M059J (cell line): ENCODE results near the gene PWP1. TPM values are rescaled to one million over a fixed set of nuclear protein-coding genes. Genes with fewer than 3 reads are reported as not detected.
A peak's percentile ranks its signal among the peaks of the same experiment; 100 is the strongest.

ENCODE experiments used
- DNase-seq: peaks from one replicate; pipeline ENCODE4 v3.0.0-alpha.2; 2012; ENCODE audit warnings: low read depth
- total RNA-seq: library from RNA; depleted of rRNA; stranded (reverse); fragments of >200 nt; shearing (Covaris generic); gene quantifications from 2 replicates; pipeline ENCODE4 v1.2.3, GENCODE V29; 2014; rRNA removed

PWP1 gene
- total RNA-seq, 1 experiment from 2014 or later: 61.4 TPM

- DNase-seq: no peak
These were observed 50.2 kb downstream of the PWP1 start for GRCh38 chr12:107735763-107736162.

GRCh38 chr12:107736914-107737313, 51.3 kb downstream of the PWP1 start:
- no peak for DNase-seq

- peak; percentile 75 for DNase-seq
These were observed 62.9 kb downstream of the PWP1 start for GRCh38 chr12:107748472-107748871.

GRCh38 chr12:107749083-107749482, 63.5 kb downstream of the PWP1 start:
- DNase-seq: peak; percentile 32

GRCh38 chr12:107759410-107759809, 73.8 kb downstream of the PWP1 start:
- peak; percentile 91 for DNase-seq

GRCh38 chr12:107760207-107760808, 74.7 kb downstream of the PWP1 start:
- peak; percentile 14 for DNase-seq

GRCh38 chr12:107760809-107761501, 75.4 kb downstream of the PWP1 start, which contains the start of gene PRDM4:
Gene PRDM4, minus strand, starts transcription at chr12:107761137. Its CDS starts 622 bp downstream, at chr12:107760515.
- DNase-seq: peak; percentile 92

- peak; percentile 4 for DNase-seq
These were observed 75.9 kb downstream of the PWP1 start for GRCh38 chr12:107761502-107761904.

Other genes starting within 250 kb of the PWP1 start
- 22.0 and 26.7 TPM in 2 replicates for gene PRDM4, start 75.3 kb downstream of the PWP1 start, total RNA-seq
- not detected in 2 replicates for gene ASCL4, start 88.9 kb downstream of the PWP1 start, total RNA-seq